HTR-8/SVneo (cell line): ENCODE measurements around the gene RPAP2.

Experiments
- DNase-seq: peaks from one replicate; pipeline ENCODE4 v3.0.0; 2011; ENCODE audit warnings: low spot score, mixed read lengths; ENCODE audit not compliant: insufficient read length
- FAIRE-seq: peaks from 2 replicates; lab custom pipeline; 2011; peaks lifted over from hg19 to GRCh38; lab: Jason Lieb, UNC

RPAP2 gene

DNA sequence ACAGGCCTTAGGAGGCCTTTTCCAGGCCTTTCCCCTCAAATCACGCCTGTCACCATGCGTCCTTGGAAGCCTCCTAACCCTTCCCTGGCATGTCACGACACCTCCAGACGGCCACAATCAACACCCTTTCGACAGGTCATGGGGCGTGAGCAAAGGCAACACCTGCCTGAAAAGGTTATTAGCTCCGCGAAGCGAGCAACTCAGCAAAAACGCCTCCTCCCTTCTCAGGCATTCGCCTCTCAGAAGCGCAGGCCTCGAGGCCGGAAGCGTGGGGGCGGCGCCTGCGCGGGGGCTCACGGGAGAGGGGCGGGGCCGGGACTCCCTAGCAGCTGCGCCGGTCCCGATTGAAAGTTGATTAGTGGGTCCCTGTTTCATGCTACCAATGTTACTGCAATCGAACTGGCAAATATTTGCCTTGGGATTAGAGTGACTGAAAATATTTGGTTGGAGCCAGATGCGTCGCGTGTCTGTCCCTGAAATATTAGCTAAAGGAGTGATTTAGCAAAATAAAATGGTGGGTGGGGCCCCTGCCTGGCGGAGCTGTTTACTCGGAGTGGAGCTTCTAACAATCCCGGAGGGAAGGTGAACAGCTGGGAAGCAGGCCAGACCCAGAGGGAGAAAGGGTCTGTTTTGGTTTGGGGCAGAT is 143.0 kb downstream of the RPAP2 start:
- no peak for DNase-seq
- FAIRE-seq: no peak

DNA sequence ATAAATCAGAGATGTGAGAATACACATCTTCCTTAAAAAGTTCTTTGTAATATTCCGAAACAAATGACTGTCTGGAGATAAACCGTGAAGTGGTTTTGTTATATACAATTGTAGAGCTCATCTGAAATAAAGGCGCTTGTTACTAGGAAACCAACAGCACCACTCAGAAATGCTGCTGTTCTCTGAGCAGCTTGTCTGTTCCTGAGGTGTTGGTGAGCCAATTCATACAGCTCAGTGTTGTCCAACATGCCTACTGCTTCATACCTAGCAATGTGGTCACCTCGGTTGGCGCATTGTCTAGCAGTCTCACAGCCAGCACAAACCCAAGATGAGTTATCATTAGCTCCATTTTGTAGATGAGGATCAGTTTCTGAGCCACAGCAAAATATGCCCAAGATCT is 143.5 kb downstream of the RPAP2 start:
- DNase-seq: no peak
- FAIRE-seq: no peak

DNA sequence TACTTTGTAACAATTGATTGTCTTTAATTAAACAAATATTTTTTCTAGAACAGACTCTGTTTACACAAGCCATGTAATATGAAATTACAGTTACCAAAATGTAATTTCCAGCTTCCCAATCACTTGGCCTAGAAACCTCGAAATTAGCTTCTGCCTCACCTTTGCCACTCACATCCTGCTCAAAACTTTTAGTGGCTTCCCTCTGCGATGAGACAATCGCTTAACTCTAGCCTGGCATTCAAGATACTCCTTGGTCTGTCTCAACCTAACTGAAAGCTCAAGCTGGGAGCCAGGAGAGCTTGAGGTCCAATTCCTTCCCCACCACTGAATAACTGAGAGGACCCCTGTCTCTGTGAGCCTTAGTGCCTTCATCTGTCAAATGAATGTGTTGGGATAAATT is 145.0 kb downstream of the RPAP2 start:
- FAIRE-seq: no peak

DNA sequence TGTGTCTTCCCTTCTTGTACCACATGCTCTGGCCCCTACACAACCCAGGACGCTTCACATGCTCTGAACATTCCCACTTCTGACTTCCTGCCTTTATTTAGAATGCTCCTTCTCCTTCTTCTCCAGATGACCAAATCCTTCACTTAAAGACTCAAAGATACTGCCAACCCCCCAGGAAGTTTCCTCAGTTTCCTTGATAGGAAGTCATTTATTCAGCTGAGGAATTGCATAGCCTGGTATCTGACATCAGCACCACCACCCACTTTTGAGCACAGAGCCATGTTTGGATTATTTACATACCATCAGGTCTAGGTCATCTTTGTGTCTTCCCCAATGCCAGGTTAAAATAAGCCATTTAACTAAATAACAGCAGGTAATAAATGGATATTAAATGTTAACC is 145.5 kb downstream of the RPAP2 start:
- DNase-seq (no peak), FAIRE-seq (no peak)

More for the DNA sequence above, 145.0 kb downstream of the RPAP2 start:
- no peak for DNase-seq

DNA sequence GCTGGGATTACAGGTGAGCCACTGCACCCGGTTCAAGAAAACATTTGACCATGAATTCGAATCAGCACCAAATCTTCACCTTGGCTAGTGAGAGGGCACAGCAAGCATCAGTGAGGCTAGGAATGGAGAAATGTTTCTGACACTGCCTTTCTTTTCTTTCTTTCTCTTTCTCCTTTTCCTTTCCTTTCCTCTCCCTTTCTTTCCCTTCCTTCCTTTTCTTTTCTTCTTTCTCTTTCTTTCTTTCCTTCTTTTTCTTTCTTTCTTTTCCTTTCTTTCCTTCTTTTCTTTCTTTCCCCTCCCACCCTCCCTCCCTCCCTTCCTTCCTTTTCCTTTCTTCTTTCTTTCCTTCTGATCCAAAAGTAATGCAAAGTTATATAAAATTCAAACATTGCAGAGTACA is 147.0 kb downstream of the RPAP2 start:
- DNase-seq (no peak), FAIRE-seq (no peak)

DNA sequence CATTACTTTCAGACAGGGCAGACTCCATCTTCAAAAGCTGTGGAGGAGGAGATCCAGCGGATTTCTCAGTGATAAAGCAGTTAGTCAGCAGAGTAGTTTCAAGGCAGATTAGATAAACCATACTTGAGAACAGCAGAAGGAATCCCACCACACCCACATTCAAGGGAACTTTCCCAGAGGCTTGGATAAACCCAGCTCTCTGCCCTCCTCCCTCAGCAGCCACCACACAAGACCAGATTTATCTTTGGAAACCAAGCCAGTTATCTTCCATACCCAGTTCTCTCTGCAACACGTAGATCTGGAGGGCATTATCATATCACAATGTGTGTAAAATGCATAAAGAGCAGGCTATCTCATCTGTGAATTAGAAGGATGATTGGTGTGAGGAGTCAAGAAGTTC is 147.7 kb downstream of the RPAP2 start:
- DNase-seq: no peak
- no peak for FAIRE-seq

DNA sequence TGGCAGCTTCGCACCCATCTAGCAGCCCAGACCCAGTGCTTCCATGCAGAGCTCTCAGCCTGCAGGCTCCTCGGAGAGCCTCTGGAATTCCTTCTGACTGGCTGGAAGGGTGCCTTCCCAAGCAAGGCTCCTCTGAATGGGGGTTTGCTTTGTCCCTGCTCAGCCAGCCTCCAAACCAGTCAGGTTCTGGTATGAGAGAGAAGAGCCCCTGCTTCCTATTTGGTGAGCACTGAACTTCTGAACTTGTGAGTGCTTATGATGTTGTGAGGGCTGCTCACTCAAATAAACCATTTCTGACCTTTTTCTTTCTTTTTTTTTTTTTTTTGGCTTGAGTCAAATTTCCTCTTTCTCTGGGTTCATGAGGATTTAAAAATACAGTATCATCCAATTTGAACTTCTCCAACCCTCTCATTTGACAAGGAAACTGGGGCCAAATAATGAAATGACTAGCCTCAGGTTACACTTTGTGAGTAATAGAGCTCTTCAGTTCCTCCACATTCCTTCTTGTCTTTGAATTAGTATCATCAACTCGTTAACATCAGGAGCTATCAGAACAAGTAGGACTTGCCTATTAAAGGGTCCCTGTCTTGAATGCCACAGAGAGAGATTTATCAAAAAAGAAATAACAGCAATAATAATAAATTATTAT is 148.3 kb downstream of the RPAP2 start:
- DNase-seq (no peak), FAIRE-seq (no peak)

DNA sequence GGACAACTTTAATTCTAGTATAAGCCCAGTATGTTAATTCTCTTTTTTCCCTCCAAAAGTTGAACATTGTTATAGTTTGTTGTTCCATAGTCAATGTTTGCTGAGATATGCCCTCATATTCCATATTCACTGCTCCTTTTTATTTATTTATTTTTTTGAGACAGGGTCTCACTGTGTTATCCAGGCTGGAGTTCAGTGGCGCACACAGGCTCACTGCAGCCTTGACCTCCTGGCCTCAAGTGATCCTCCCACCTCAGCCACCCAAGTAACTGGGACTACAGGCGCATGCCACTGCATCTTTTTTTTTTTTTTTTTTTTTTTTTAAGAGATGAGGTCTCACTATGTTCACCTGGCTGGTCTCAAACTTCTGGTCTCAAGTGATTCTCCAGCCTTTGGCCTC is 149.1 kb downstream of the RPAP2 start:
- DNase-seq (no peak), FAIRE-seq (no peak)
